A375 (cell line): ENCODE data around the gene CATSPERB. TPM values are rescaled to one million over a fixed set of nuclear protein-coding genes. Genes with fewer than 3 reads are reported as not detected.

ENCODE experiments used
- small RNA-seq: library from RNA; depleted of rRNA; stranded (forward); fragments of <200 nt; gene quantifications from one replicate; pipeline ENCODE3, GENCODE V24; 2014
- total RNA-seq: library from RNA; depleted of rRNA; stranded (reverse); fragments of >200 nt; shearing (Covaris generic); gene quantifications from 2 replicates; pipeline ENCODE4 v1.2.3, GENCODE V29; 2014; rRNA removed

The CATSPERB gene
- not detected in 2 replicates for total RNA-seq

GRCh38 chr14:91731986-91732385, at the start of gene CATSPERB:
CATSPERB (minus strand) TSS chr14:91732086; CDS start chr14:91729479, 2,607 bp downstream.

Small RNAs within 50 kb of the gene (small RNA-seq; reads per million reads assigned to genes)
- gene AL133373.1 (not detected), gene POLR3GP1 (not detected), gene RF00012 (0.54 reads per million, percentile 29 among the genes with 10 or more reads in this experiment)

Other genes starting within 250 kb of the CATSPERB start
- 43.1 and 53.1 TPM in 2 replicates for gene PPP4R3A, start 221.8 kb downstream of the CATSPERB start, total RNA-seq
- not detected in 2 replicates for gene TC2N, start 135.4 kb upstream of the CATSPERB start, total RNA-seq
- gene FBLN5, start 215.6 kb upstream of the CATSPERB start, total RNA-seq = 0.23 TPM in 1 of 2 replicates, not detected in the other